ENCODE data around the gene KLHL3.

The KLHL3 gene

GRCh38 chr5:137659209-137659608 is 76.7 kb downstream of the KLHL3 start (continued):
- TF ChIP-seq ZNF518A (tag by site-specific recombination; conservative IDR thresholded peaks at IDR 0.05; ENCODE audit: low read depth): no peak
- no peak for TF ChIP-seq ZNF600 (tag by site-specific recombination; IDR thresholded peaks at IDR 0.05)

GRCh38 chr5:137658324-137658723 is 77.6 kb downstream of the KLHL3 start:
- 0 out of 2 replicates have a peak, but pooled peaks cover 4% of the 10 kb centered on the region for H3K4me1 ChIP-seq (ENCODE audit: control insufficient read depth, insufficient read depth, low read length)
- no peak overlapping the region for H3K4me3 ChIP-seq (ENCODE audit: low read depth, low read length)
- ChIA-PET CTCF (interaction anchor here (0.7 to 10.1 kb wide), 5 partner anchors 9 to 81 kb away, joined by 3 to 201 read pairs (median 37); partner anchors contain the start of gene KLHL3), POLR2A (interaction anchor here (1.0 to 1.1 kb wide), 2 partner anchors 84 to 95 kb away, joined by 3 to 4 read pairs; no protein-coding TSS in a partner anchor)
- H3K9me3 ChIP-seq (ENCODE audit: control insufficient read depth, insufficient read depth, low read depth, low read length): no peaks in the 10 kb centered on the region
- H3K27ac ChIP-seq (ENCODE audit: extremely low read depth, low read depth, low read length): no peak overlapping the region
- no peaks in the 10 kb centered on the region for H3K36me3 ChIP-seq (ENCODE audit: control insufficient read depth in 2 of 2, insufficient read depth in 1 of 2, low read length in 2 of 2)
- no peak for TF ChIP-seq TSHZ1 (tag by site-specific recombination; IDR thresholded peaks at IDR 0.05; ENCODE audit: borderline replicate concordance)
- TF ChIP-seq ZNF398 (tag by site-specific recombination; IDR thresholded peaks at IDR 0.05): no peak
- TF ChIP-seq PRDM1 (tag by site-specific recombination; IDR thresholded peaks at IDR 0.05): no peak
- no peak for TF ChIP-seq ZFP3 (tag by site-specific recombination; IDR thresholded peaks at IDR 0.05; ENCODE audit: low read depth)
- no peak for TF ChIP-seq ZBTB20 (tag by site-specific recombination; IDR thresholded peaks at IDR 0.05)
- TF ChIP-seq ZNF488 (tag by site-specific recombination; IDR thresholded peaks at IDR 0.05): no peak
- no peak for TF ChIP-seq ZNF202 (tag by site-specific recombination; IDR thresholded peaks at IDR 0.05; ENCODE audit: borderline replicate concordance)
- TF ChIP-seq PRDM2 (tag by site-specific recombination; IDR thresholded peaks at IDR 0.05; ENCODE audit: borderline replicate concordance): no peak
- TF ChIP-seq MEIS1 (CRISPR knock-in tag; IDR thresholded peaks at IDR 0.05; ENCODE audit: borderline replicate concordance): no peak
- TF ChIP-seq ELK4 (IDR thresholded peaks at IDR 0.05; ENCODE audit: borderline replicate concordance, low read depth, low read length): no peak
- no peak for TF ChIP-seq ZNF596 (tag by site-specific recombination; IDR thresholded peaks at IDR 0.05)
- no peak for TF ChIP-seq ZBTB21 (tag by site-specific recombination; IDR thresholded peaks at IDR 0.05)
- TF ChIP-seq ZNF501 (tag by site-specific recombination; IDR thresholded peaks at IDR 0.05): no peak
- TF ChIP-seq ZNF747 (tag by site-specific recombination; IDR thresholded peaks at IDR 0.05): no peak
- TF ChIP-seq ZNF24 (tag by site-specific recombination; IDR thresholded peaks at IDR 0.05): no peak
- no peak for TF ChIP-seq ZNF248 (tag by site-specific recombination; IDR thresholded peaks at IDR 0.05)
